Gastrocnemius medialis (tissue), 4 donors: ENCODE results near the gene KLF9.

Experiments
- POLR2A ChIP-seq, 2 donors: fragments of 450-650 bp; IDR thresholded peaks; one replicate each; pipeline ENCODE4 v1.6.1; 2017; ENCODE audit warnings: antibody characterized with exemption in 2 of 2, mild to moderate bottlenecking in 2 of 2, moderate library complexity in 2 of 2
- TF ChIP-seq, protein P1 (sequence below), 5 experiments: fragments of 450-650 bp in 3 of 5; fragments of 200-600 bp in 2 of 5; sonication (generic) in 2 of 5; IDR thresholded peaks in 4 of 5; conservative IDR thresholded peaks in 1 of 5; 1 replicate in 4 of 5; 2 replicates in 1 of 5; pipeline ENCODE4 v1.5.1; 2016 to 2019; ENCODE audit warnings: antibody characterized with exemption in 5 of 5, mild to moderate bottlenecking in 3 of 5, moderate library complexity in 3 of 5

DNA sequence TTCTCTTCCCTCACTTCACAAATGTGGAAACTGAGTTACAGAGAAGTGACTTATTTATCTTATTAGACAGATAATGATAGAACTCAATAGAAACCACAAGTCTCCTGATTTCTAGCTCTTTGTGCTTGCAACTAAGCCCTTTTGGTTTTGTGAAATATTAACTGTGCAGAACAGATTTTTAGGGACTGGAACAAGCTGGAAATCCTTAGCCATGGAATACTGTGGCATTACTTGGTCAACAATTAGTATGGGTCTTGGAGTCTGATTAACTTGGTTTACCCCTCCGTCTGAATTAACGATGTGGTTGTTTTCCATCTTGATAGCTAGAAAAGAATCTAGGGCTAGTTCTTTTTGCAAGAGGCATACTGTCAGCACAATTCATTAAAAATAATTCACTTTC is 584 bp upstream of the KLF9 start:
- no peak for TF ChIP-seq POLR2A (IDR thresholded peaks at IDR 0.05)
- TF ChIP-seq, protein P1, sequence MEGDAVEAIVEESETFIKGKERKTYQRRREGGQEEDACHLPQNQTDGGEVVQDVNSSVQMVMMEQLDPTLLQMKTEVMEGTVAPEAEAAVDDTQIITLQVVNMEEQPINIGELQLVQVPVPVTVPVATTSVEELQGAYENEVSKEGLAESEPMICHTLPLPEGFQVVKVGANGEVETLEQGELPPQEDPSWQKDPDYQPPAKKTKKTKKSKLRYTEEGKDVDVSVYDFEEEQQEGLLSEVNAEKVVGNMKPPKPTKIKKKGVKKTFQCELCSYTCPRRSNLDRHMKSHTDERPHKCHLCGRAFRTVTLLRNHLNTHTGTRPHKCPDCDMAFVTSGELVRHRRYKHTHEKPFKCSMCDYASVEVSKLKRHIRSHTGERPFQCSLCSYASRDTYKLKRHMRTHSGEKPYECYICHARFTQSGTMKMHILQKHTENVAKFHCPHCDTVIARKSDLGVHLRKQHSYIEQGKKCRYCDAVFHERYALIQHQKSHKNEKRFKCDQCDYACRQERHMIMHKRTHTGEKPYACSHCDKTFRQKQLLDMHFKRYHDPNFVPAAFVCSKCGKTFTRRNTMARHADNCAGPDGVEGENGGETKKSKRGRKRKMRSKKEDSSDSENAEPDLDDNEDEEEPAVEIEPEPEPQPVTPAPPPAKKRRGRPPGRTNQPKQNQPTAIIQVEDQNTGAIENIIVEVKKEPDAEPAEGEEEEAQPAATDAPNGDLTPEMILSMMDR (IDR thresholded peaks at IDR 0.05 in 4 of 5, conservative IDR thresholded peaks at IDR 0.05 in 1 of 5): no peak
